BLaER1 (cell line): ENCODE results near the gene ACAD8.

ENCODE experiments used
- H3K27ac ChIP-seq: shearing (Covaris generic); formaldehyde crosslinking; 2 replicates; pipeline ENCODE4 v1.8.1; 2022
- H3K27me3 ChIP-seq: shearing (Covaris generic); formaldehyde crosslinking; 2 replicates; pipeline ENCODE4 v1.8.1; 2022
- H3K36me3 ChIP-seq: shearing (Covaris generic); formaldehyde crosslinking; 2 replicates; pipeline ENCODE4 v1.8.1; 2022
- H3K4me1 ChIP-seq: shearing (Covaris generic); formaldehyde crosslinking; 2 replicates; pipeline ENCODE4 v1.8.1; 2022
- H3K4me2 ChIP-seq: shearing (Covaris generic); formaldehyde crosslinking; 2 replicates; pipeline ENCODE4 v1.8.1; 2022
- H3K4me3 ChIP-seq: shearing (Covaris generic); formaldehyde crosslinking; 2 replicates; pipeline ENCODE4 v1.8.1; 2022
- H3K9ac ChIP-seq: shearing (Covaris generic); formaldehyde crosslinking; 2 replicates; pipeline ENCODE4 v1.8.1; 2022
- H3K9me3 ChIP-seq: shearing (Covaris generic); formaldehyde crosslinking; 2 replicates; pipeline ENCODE4 v1.8.1; 2022
- H4K20me1 ChIP-seq: shearing (Covaris generic); formaldehyde crosslinking; 2 replicates; pipeline ENCODE4 v1.8.1; 2022
- Cebpa-rat ChIP-seq: shearing (Covaris generic); IDR thresholded peaks from 2 replicates; pipeline ENCODE4 v1.8.1; 2022

Gene ACAD8

GRCh38 chr11:134253188-134253993, at the start of gene ACAD8, which contains the start of gene THYN1:
ACAD8 (plus strand) TSS chr11:134253568; CDS start chr11:134253601, 33 bp downstream.
THYN1 (minus strand) TSS chr11:134253352; CDS start chr11:134252882, 470 bp downstream.
- Histone ChIP-seq H3K27ac (peak within 1 kb of the TSS; percentile 76), H3K4me3 (peak within 1 kb of the TSS; percentile 95), H3K4me1 (peaks cover 24% of the 10 kb centered on the region), H3K9ac (peak within 1 kb of the TSS; percentile 87), H3K27me3 (no peaks in the 10 kb centered on the region), H4K20me1 (0 out of 2 replicates have a peak, but pooled peaks cover 10% of the 10 kb centered on the region), H3K36me3 (peaks cover 43% of the 10 kb centered on the region), H3K9me3 (no peaks in the 10 kb centered on the region), H3K4me2 (peak within 1 kb of the TSS; percentile 89)
- TF ChIP-seq Cebpa-rat, result no peak

- Histone ChIP-seq H3K9ac (no peak overlapping the region), H3K27ac (no peak overlapping the region), H3K27me3 (no peaks in the 10 kb centered on the region), H3K9me3 (no peaks in the 10 kb centered on the region), H4K20me1 (no peaks in the 10 kb centered on the region), H3K4me3 (no peak overlapping the region), H3K4me2 (no peak overlapping the region), H3K4me1 (no peaks in the 10 kb centered on the region), H3K36me3 (peaks cover 92% of the 10 kb centered on the region)
- no peak for TF ChIP-seq Cebpa-rat
Measured at GRCh38 chr11:134205729-134206128, 47.6 kb upstream of the ACAD8 start.

- TF ChIP-seq Cebpa-rat, result no peak
- Histone ChIP-seq H3K4me1 (no peaks in the 10 kb centered on the region), H3K36me3 (peaks cover 92% of the 10 kb centered on the region)
Measured at GRCh38 chr11:134206185-134206584, 47.2 kb upstream of the ACAD8 start.

GRCh38 chr11:134207538-134208239, 45.7 kb upstream of the ACAD8 start:
- Histone ChIP-seq H3K36me3 (peaks cover 87% of the 10 kb centered on the region), H3K4me3 (no peak overlapping the region), H3K9ac (no peak overlapping the region), H4K20me1 (peaks cover 14% of the 10 kb centered on the region; the same call in 1 of the 2 replicates), H3K4me1 (peaks cover 9% of the 10 kb centered on the region), H3K27me3 (no peaks in the 10 kb centered on the region), H3K27ac (no peak overlapping the region), H3K4me2 (no peak overlapping the region), H3K9me3 (no peaks in the 10 kb centered on the region)
- TF ChIP-seq Cebpa-rat, result no peak

More at GRCh38 chr11:134206185-134206584, 47.2 kb upstream of the ACAD8 start:
- Histone ChIP-seq H3K4me2 (no peak overlapping the region), H4K20me1 (peaks cover 1% of the 10 kb centered on the region; the same call in 1 of the 2 replicates), H3K27ac (no peak overlapping the region), H3K27me3 (no peaks in the 10 kb centered on the region), H3K9ac (no peak overlapping the region), H3K4me3 (no peak overlapping the region), H3K9me3 (no peaks in the 10 kb centered on the region)

- H3K4me3 ChIP-seq, result no peak overlapping the region
- peaks cover 86% of the 10 kb centered on the region for H4K20me1 ChIP-seq
- no peaks in the 10 kb centered on the region for H3K9me3 ChIP-seq
- peaks cover 9% of the 10 kb centered on the region for H3K4me1 ChIP-seq
- H3K4me2 ChIP-seq, result no peak overlapping the region
- H3K27ac ChIP-seq, result no peak overlapping the region
- no peak for TF ChIP-seq Cebpa-rat
- no peaks in the 10 kb centered on the region for H3K27me3 ChIP-seq
- H3K9ac ChIP-seq, result no peak overlapping the region
- peaks cover 80% of the 10 kb centered on the region for H3K36me3 ChIP-seq
Measured at GRCh38 chr11:134215836-134216235, 37.5 kb upstream of the ACAD8 start.

GRCh38 chr11:134216816-134217215, 36.6 kb upstream of the ACAD8 start:
- Histone ChIP-seq H4K20me1 (peaks cover 88% of the 10 kb centered on the region), H3K4me1 (peaks cover 11% of the 10 kb centered on the region), H3K4me3 (no peak overlapping the region), H3K36me3 (peaks cover 72% of the 10 kb centered on the region), H3K27me3 (no peaks in the 10 kb centered on the region), H3K9ac (no peak overlapping the region), H3K4me2 (no peak overlapping the region), H3K27ac (no peak overlapping the region), H3K9me3 (no peaks in the 10 kb centered on the region)
- no peak for TF ChIP-seq Cebpa-rat

- H3K9ac ChIP-seq, result peak overlapping the region; percentile 83
- H3K4me3 ChIP-seq, result peak overlapping the region; percentile 91
- H3K4me1 ChIP-seq, result peaks cover 52% of the 10 kb centered on the region
- H3K27ac ChIP-seq, result peak overlapping the region; percentile 31; the same call in 1 of the 2 replicates
- no peaks in the 10 kb centered on the region for H3K9me3 ChIP-seq
- peaks cover 26% of the 10 kb centered on the region for H3K36me3 ChIP-seq
- H4K20me1 ChIP-seq, result peaks cover 82% of the 10 kb centered on the region
- TF ChIP-seq Cebpa-rat, result no peak
- peaks cover 29% of the 10 kb centered on the region for H3K27me3 ChIP-seq
- H3K4me2 ChIP-seq, result peak overlapping the region; percentile 99
Measured at GRCh38 chr11:134223121-134223520, 30.2 kb upstream of the ACAD8 start.

- Histone ChIP-seq H4K20me1 (peaks cover 82% of the 10 kb centered on the region), H3K4me3 (peak within 1 kb of the TSS; percentile 91)
Measured at GRCh38 chr11:134223836-134224709, 29.3 kb upstream of the ACAD8 start, which contains the start of the genes NCAPD3 and VPS26B. NCAPD3 (minus strand) TSS chr11:134223967; CDS start chr11:134223926, 41 bp downstream. VPS26B (plus strand) TSS chr11:134224671; CDS start chr11:134225123, 452 bp downstream.

More at GRCh38 chr11:134223836-134224709, 29.3 kb upstream of the ACAD8 start, which contains the start of the genes NCAPD3 and VPS26B:
- H3K4me1 ChIP-seq, result peaks cover 62% of the 10 kb centered on the region
- H3K27me3 ChIP-seq, result peaks cover 29% of the 10 kb centered on the region
- peak within 1 kb of the TSS; percentile 99 for H3K4me2 ChIP-seq
- H3K36me3 ChIP-seq, result peaks cover 16% of the 10 kb centered on the region
- H3K9ac ChIP-seq, result peak within 1 kb of the TSS; percentile 83
- H3K9me3 ChIP-seq, result no peaks in the 10 kb centered on the region
- TF ChIP-seq Cebpa-rat, result no peak
- H3K27ac ChIP-seq, result peak within 1 kb of the TSS; percentile 79
